Fibroblast of lung (primary cell): ENCODE data around the gene ANXA2. TPM values are rescaled to one million over a fixed set of nuclear protein-coding genes. Genes with fewer than 3 reads are reported as not detected.

Source experiments
- DNase-seq, 2 donors: peaks; one replicate each; pipeline versions ENCODE4 v3.0.0 to v3.0.0-alpha.2; 2010; ENCODE audit warnings: low read depth in 2 of 2
- H2AFZ ChIP-seq: 2 replicates; pipeline ENCODE4 v1.5.1; 2012; ENCODE audit warnings: low read length, control low read depth, inconsistent platforms
- H3K27ac ChIP-seq: 2 replicates; pipeline ENCODE4 v1.5.1; 2011; ENCODE audit warnings: low read length, control low read depth; ENCODE audit not compliant: insufficient read depth
- H3K27me3 ChIP-seq: 2 replicates; pipeline ENCODE4 v1.5.1; 2011; ENCODE audit warnings: mild to moderate bottlenecking, low read length; ENCODE audit not compliant: control insufficient read depth, insufficient read depth
- H3K36me3 ChIP-seq: 2 replicates; pipeline ENCODE4 v1.5.1; 2011; ENCODE audit warnings: low read length; ENCODE audit not compliant: control insufficient read depth, insufficient read depth
- H3K4me1 ChIP-seq: 2 replicates; pipeline ENCODE4 v1.5.1; 2011; ENCODE audit warnings: low read length; ENCODE audit not compliant: control insufficient read depth, insufficient read depth; ENCODE audit errors: extremely low read depth
- H3K4me2 ChIP-seq: 2 replicates; pipeline ENCODE4 v1.5.1; 2011; ENCODE audit warnings: low read length, control low read depth; ENCODE audit not compliant: insufficient read depth; ENCODE audit errors: extremely low read depth
- H3K4me3 ChIP-seq, 4 experiments: fragments of 200-600 bp in 1 of 4; sonication (generic) in 1 of 4; replicated peaks in 1 of 4; 2 replicates each; pipeline ENCODE4 v1.5.1; 2011 to 2016; ENCODE audit warnings: low read length in 4 of 4, low read depth in 3 of 4, mild to moderate bottlenecking in 3 of 4, control low read depth in 2 of 4, inconsistent platforms in 1 of 4, mixed read lengths in 1 of 4; ENCODE audit not compliant: insufficient read depth in 1 of 4; ENCODE audit errors: control extremely low read depth in 1 of 4
- H3K79me2 ChIP-seq: 2 replicates; pipeline ENCODE4 v1.5.1; 2012; ENCODE audit warnings: mild to moderate bottlenecking, low read length, inconsistent platforms; ENCODE audit not compliant: control insufficient read depth, insufficient read depth
- H3K9ac ChIP-seq: 2 replicates; pipeline ENCODE4 v1.5.1; 2011; ENCODE audit warnings: mild to moderate bottlenecking, low read length, control low read depth; ENCODE audit not compliant: insufficient read depth
- H3K9me3 ChIP-seq: 2 replicates; pipeline ENCODE4 v1.5.1; 2012; ENCODE audit warnings: low read depth, low read length; ENCODE audit not compliant: control insufficient read depth, insufficient read depth
- H4K20me1 ChIP-seq: 2 replicates; pipeline ENCODE4 v1.5.1; 2011; ENCODE audit warnings: low read length; ENCODE audit not compliant: control insufficient read depth, insufficient read depth; ENCODE audit errors: extremely low read depth
- EZH2 ChIP-seq: IDR thresholded peaks from 2 replicates; pipeline ENCODE4 v1.5.1; 2012; ENCODE audit warnings: low read length, control low read depth, mild to moderate bottlenecking; ENCODE audit errors: missing control alignments
- polyA minus RNA-seq: library from RNA; depleted of rRNA, polyadenylated mRNA; stranded (reverse); fragments of >200 nt; gene quantifications from 2 replicates; pipeline ENCODE4 v1.2.3, GENCODE V29; 2011; ENCODE audit warnings: low replicate concordance
- polyA plus RNA-seq, 2 donors: library from polyadenylated mRNA; depleted of rRNA in 1 of 2; stranded (reverse) in 1 of 2; unstranded in 1 of 2; fragments of >200 nt; gene quantifications; 2 replicates each; pipeline ENCODE4 v1.2.1, GENCODE V29; 2011 to 2012; ENCODE audit warnings: missing spikeins in 1 of 2
- total RNA-seq: library from RNA; depleted of rRNA; stranded (reverse); fragments of >200 nt; gene quantifications from 2 replicates; pipeline ENCODE4 v1.2.1, GENCODE V29; 2014
- TF ChIP-seq, protein P1 (sequence below), 2 donors: IDR thresholded peaks in 1 of 2; conservative IDR thresholded peaks in 1 of 2; 1 replicate in 1 of 2; 2 replicates in 1 of 2; pipeline ENCODE4 v1.5.1; 2011 to 2012; ENCODE audit warnings: low read length in 2 of 2, control low read depth in 1 of 2, inconsistent platforms in 1 of 2, low read depth in 1 of 2, mild to moderate bottlenecking in 1 of 2

Gene ANXA2
- total RNA-seq: 1,250 and 2,754 TPM in 2 replicates
- 4,872 and 6,648 TPM in 2 replicates for polyA plus RNA-seq
- polyA plus RNA-seq (2012): 3,157 and 3,880 TPM in 2 replicates
- 1,485 and 1,743 TPM in 2 replicates for polyA minus RNA-seq

DNA sequence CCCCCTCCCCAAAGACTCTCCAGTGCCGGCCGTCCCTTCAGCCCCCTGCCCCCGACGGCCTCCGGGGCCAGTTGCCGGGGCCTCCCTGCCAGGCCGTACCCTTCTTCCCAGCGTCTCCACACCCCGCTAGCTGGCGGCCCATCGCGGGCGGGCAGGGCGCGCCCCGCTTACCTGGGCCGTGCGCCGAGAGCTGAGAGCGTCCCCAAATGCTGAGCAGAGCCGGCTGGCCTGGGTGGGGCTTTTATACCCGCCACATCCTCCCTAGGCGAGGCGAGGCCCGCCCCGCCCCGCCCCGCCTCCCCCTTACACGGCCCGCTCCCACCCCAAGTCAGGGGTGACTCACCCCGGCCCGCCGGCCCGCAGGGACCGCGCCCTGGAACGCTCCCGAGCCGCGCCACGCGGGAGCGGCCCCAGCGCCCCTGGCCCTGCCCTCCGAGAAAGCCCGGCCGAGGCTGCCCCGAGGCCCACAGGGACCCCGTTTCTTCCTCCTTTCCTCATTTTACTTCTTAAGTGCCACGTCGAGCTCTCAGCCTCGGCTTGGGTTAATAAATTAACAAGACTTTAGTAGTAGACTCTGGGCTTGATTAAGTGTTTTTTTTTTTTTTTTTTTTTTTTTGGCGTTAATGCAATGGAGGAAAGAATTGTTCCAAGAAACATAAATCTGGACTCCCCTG lies at the start of gene ANXA2:
ANXA2 (minus strand) TSS at position 215 of the 674 bp plus-strand sequence. CDS start 11,911 bp downstream, outside the sequence.
- DNase-seq: peak; percentile 89 to 91
- Histone ChIP-seq H3K79me2 (peaks cover 47% of the 10 kb centered on the region), H3K4me3 (peak within 1 kb of the TSS; percentile 70 to 94 (median 86)), H3K9me3 (no peaks in the 10 kb centered on the region), H3K36me3 (peaks cover 5% of the 10 kb centered on the region), H3K27ac (peak within 1 kb of the TSS; percentile 99), H3K4me1 (peaks cover 45% of the 10 kb centered on the region), H4K20me1 (no peaks in the 10 kb centered on the region), H2AFZ (no peak within 1 kb of the TSS), H3K9ac (peak within 1 kb of the TSS; percentile 98), H3K4me2 (peak within 1 kb of the TSS; percentile 88), H3K27me3 (no peaks in the 10 kb centered on the region)
- TF ChIP-seq EZH2: no peak
- TF ChIP-seq, protein P1, sequence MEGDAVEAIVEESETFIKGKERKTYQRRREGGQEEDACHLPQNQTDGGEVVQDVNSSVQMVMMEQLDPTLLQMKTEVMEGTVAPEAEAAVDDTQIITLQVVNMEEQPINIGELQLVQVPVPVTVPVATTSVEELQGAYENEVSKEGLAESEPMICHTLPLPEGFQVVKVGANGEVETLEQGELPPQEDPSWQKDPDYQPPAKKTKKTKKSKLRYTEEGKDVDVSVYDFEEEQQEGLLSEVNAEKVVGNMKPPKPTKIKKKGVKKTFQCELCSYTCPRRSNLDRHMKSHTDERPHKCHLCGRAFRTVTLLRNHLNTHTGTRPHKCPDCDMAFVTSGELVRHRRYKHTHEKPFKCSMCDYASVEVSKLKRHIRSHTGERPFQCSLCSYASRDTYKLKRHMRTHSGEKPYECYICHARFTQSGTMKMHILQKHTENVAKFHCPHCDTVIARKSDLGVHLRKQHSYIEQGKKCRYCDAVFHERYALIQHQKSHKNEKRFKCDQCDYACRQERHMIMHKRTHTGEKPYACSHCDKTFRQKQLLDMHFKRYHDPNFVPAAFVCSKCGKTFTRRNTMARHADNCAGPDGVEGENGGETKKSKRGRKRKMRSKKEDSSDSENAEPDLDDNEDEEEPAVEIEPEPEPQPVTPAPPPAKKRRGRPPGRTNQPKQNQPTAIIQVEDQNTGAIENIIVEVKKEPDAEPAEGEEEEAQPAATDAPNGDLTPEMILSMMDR (conservative IDR thresholded peaks at IDR 0.05 in 1 of 2, IDR thresholded peaks at IDR 0.05 in 1 of 2; ENCODE audit: low read depth in 1 of 2, low read length in 2 of 2): no peak

DNA sequence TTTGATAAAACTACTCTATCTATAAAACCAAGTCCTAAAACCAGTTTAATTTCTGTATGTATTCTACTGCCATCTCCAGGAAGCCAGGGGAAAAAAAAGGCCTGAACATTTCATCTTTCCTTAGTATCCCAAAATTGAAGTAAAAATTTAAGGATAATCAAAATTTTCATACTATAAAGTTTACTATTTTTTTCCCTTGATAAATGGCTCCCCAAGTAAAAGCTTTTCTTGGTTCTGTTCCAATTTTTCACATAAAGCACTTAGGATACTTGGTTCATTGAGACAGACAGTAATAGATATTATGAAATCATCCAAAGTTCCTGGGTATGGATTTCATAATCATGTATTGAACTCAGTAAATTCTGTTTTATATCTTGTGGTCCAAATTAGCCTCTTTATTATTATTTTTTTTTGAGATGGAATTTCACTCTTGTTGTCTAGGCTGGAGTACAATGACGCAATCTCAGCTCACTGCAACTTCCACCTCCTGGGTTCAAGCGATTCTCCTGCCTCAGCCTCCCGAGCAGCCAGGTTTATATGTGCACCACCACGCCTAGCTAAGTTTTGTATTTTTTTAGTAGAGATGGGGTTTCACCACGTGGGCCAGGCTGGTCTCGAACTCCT lies 46.6 kb upstream of the ANXA2 start:
- H3K4me3 ChIP-seq: no peak overlapping the region

DNA sequence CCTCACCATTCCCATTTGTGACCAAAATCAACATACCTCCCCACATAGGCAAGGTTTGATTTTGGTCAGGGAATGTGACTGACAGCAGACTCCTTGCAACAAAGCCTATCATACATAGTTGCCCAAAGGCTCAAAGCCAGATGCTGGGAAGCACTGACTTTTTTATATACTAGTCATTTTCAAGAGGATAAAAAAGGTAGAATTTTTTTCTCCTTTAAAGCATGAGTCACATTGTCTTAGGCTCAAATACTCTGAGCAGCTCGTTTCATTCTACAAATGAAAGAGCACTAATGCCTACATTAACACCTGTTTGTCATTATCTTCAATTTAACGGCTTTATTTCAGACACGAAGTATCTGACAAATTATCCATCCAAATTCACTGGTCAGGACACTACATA lies 45.0 kb upstream of the ANXA2 start:
- Histone ChIP-seq H3K4me3 (no peak overlapping the region), H2AFZ (no peak overlapping the region), H3K4me1 (no peaks in the 10 kb centered on the region), H3K4me2 (no peak overlapping the region), H4K20me1 (no peaks in the 10 kb centered on the region), H3K79me2 (no peaks in the 10 kb centered on the region), H3K36me3 (no peaks in the 10 kb centered on the region), H3K27ac (no peak overlapping the region), H3K9me3 (no peaks in the 10 kb centered on the region), H3K9ac (no peak overlapping the region), H3K27me3 (no peaks in the 10 kb centered on the region)
- peak in 1 of 2 donors; percentile 70 for DNase-seq
- TF ChIP-seq EZH2: no peak
- TF ChIP-seq, protein P1 (conservative IDR thresholded peaks at IDR 0.05 in 1 of 2, IDR thresholded peaks at IDR 0.05 in 1 of 2; ENCODE audit: low read depth in 1 of 2, low read length in 2 of 2): no peak

More for the DNA sequence above, 46.6 kb upstream of the ANXA2 start:
- no peak overlapping the region for H3K4me2 ChIP-seq
- H4K20me1 ChIP-seq: no peaks in the 10 kb centered on the region
- H2AFZ ChIP-seq: no peak overlapping the region
- H3K36me3 ChIP-seq: no peaks in the 10 kb centered on the region
- no peaks in the 10 kb centered on the region for H3K9me3 ChIP-seq
- H3K79me2 ChIP-seq: no peaks in the 10 kb centered on the region
- no peak overlapping the region for H3K9ac ChIP-seq
- H3K4me1 ChIP-seq: no peaks in the 10 kb centered on the region
- no peak for TF ChIP-seq EZH2
- TF ChIP-seq, protein P1 (conservative IDR thresholded peaks at IDR 0.05 in 1 of 2, IDR thresholded peaks at IDR 0.05 in 1 of 2; ENCODE audit: low read depth in 1 of 2, low read length in 2 of 2): peak; percentile 60 to 68
- peak; percentile 29 to 71 for DNase-seq
- no peaks in the 10 kb centered on the region for H3K27me3 ChIP-seq
- no peak overlapping the region for H3K27ac ChIP-seq
